ENCODE results near the gene DNMT1.
"Not testable (repeated sequence)": the region's sequence is repeated elsewhere in the genome, so short reads cannot be mapped to it uniquely, and the experiment has no call there.

Gene DNMT1

GRCh38 chr19:10219678-10220077 lies 24.9 kb upstream of the DNMT1 start:
- Histone ChIP-seq H3K27ac (ENCODE audit: low read length) (no peak overlapping the region), H3K27me3 (ENCODE audit: low read depth, low read length) (no peaks in the 10 kb centered on the region), H3K9me3 (ENCODE audit: control insufficient read depth in 1 of 2, low read length in 2 of 2) (no peaks in the 10 kb centered on the region), H3K4me1 (ENCODE audit: control insufficient read depth in 1 of 2, insufficient read depth in 2 of 2, low read length in 2 of 2) (peaks cover 0 to 8% of the 10 kb centered on the region in 2 donors), H3K4me3 (ENCODE audit: low read depth in 1 of 2, low read length in 2 of 2) (no peak overlapping the region), H3K36me3 (ENCODE audit: control insufficient read depth in 1 of 2, insufficient read depth in 2 of 2, low read length in 2 of 2) (peaks cover 0 to 12% of the 10 kb centered on the region in 2 donors)

- no peak overlapping the region for H3K4me3 ChIP-seq (ENCODE audit: low read depth in 1 of 2, low read length in 2 of 2)
- no peaks in the 10 kb centered on the region for H3K9me3 ChIP-seq (ENCODE audit: control insufficient read depth in 1 of 2, low read length in 2 of 2)
- no peaks in the 10 kb centered on the region for H3K27me3 ChIP-seq (ENCODE audit: low read depth, low read length)
- H3K36me3 ChIP-seq (ENCODE audit: control insufficient read depth in 1 of 2, insufficient read depth in 2 of 2, low read length in 2 of 2) = no peaks in the 10 kb centered on the region
- H3K4me1 ChIP-seq (ENCODE audit: control insufficient read depth in 1 of 2, insufficient read depth in 2 of 2, low read length in 2 of 2) = peaks cover 0 to 8% of the 10 kb centered on the region in 2 donors
- no peak overlapping the region for H3K27ac ChIP-seq (ENCODE audit: low read length)
Observed at GRCh38 chr19:10217085-10217484, 22.3 kb upstream of the DNMT1 start.

- peaks cover 0 to 2% of the 10 kb centered on the region in 2 donors for H3K4me1 ChIP-seq (ENCODE audit: control insufficient read depth in 1 of 2, insufficient read depth in 2 of 2, low read length in 2 of 2)
- H3K9me3 ChIP-seq (ENCODE audit: control insufficient read depth in 1 of 2, low read length in 2 of 2) = no peaks in the 10 kb centered on the region
- H3K4me3 ChIP-seq (ENCODE audit: low read depth in 1 of 2, low read length in 2 of 2) = no peak overlapping the region
- H3K27me3 ChIP-seq (ENCODE audit: low read depth, low read length) = no peaks in the 10 kb centered on the region
- H3K27ac ChIP-seq (ENCODE audit: low read length) = no peak overlapping the region
- no peaks in the 10 kb centered on the region for H3K36me3 ChIP-seq (ENCODE audit: control insufficient read depth in 1 of 2, insufficient read depth in 2 of 2, low read length in 2 of 2)
Observed at GRCh38 chr19:10214784-10215183, 20.0 kb upstream of the DNMT1 start.

GRCh38 chr19:10211691-10212090 lies 16.9 kb upstream of the DNMT1 start:
- H3K4me1 ChIP-seq (ENCODE audit: control insufficient read depth in 1 of 2, insufficient read depth in 2 of 2, low read length in 2 of 2) = no peaks in the 10 kb centered on the region
- no peaks in the 10 kb centered on the region for H3K27me3 ChIP-seq (ENCODE audit: low read depth, low read length)
- no peaks in the 10 kb centered on the region for H3K36me3 ChIP-seq (ENCODE audit: control insufficient read depth in 1 of 2, insufficient read depth in 2 of 2, low read length in 2 of 2)
- H3K27ac ChIP-seq (ENCODE audit: low read length) = no peak overlapping the region
- H3K9me3 ChIP-seq (ENCODE audit: control insufficient read depth in 1 of 2, low read length in 2 of 2) = no peaks in the 10 kb centered on the region
- H3K4me3 ChIP-seq (ENCODE audit: low read depth in 1 of 2, low read length in 2 of 2) = no peak overlapping the region

- no peak overlapping the region for H3K4me3 ChIP-seq (ENCODE audit: low read depth in 1 of 2, low read length in 2 of 2)
- no peaks in the 10 kb centered on the region for H3K36me3 ChIP-seq (ENCODE audit: control insufficient read depth in 1 of 2, insufficient read depth in 2 of 2, low read length in 2 of 2)
- no peaks in the 10 kb centered on the region for H3K9me3 ChIP-seq (ENCODE audit: control insufficient read depth in 1 of 2, low read length in 2 of 2)
- no peaks in the 10 kb centered on the region for H3K27me3 ChIP-seq (ENCODE audit: low read depth, low read length)
- no peak overlapping the region for H3K27ac ChIP-seq (ENCODE audit: low read length)
- no peaks in the 10 kb centered on the region for H3K4me1 ChIP-seq (ENCODE audit: control insufficient read depth in 1 of 2, insufficient read depth in 2 of 2, low read length in 2 of 2)
Observed at GRCh38 chr19:10211061-10211460, 16.3 kb upstream of the DNMT1 start.

GRCh38 chr19:10209315-10209714 lies 14.6 kb upstream of the DNMT1 start:
- Histone ChIP-seq H3K36me3 (ENCODE audit: control insufficient read depth in 1 of 2, insufficient read depth in 2 of 2, low read length in 2 of 2) (no peaks in the 10 kb centered on the region), H3K9me3 (ENCODE audit: control insufficient read depth in 1 of 2, low read length in 2 of 2) (no peaks in the 10 kb centered on the region), H3K27me3 (ENCODE audit: low read depth, low read length) (no peaks in the 10 kb centered on the region), H3K4me1 (ENCODE audit: control insufficient read depth in 1 of 2, insufficient read depth in 2 of 2, low read length in 2 of 2) (no peaks in the 10 kb centered on the region), H3K4me3 (ENCODE audit: low read depth in 1 of 2, low read length in 2 of 2) (no peak overlapping the region), H3K27ac (ENCODE audit: low read length) (no peak overlapping the region)

GRCh38 chr19:10207026-10207425 lies 12.3 kb upstream of the DNMT1 start:
- no peaks in the 10 kb centered on the region for H3K27me3 ChIP-seq (ENCODE audit: low read depth, low read length)
- no peaks in the 10 kb centered on the region for H3K9me3 ChIP-seq (ENCODE audit: control insufficient read depth in 1 of 2, low read length in 2 of 2)
- H3K27ac ChIP-seq (ENCODE audit: low read length) = no peak overlapping the region
- H3K4me1 ChIP-seq (ENCODE audit: control insufficient read depth in 1 of 2, insufficient read depth in 2 of 2, low read length in 2 of 2) = no peaks in the 10 kb centered on the region
- no peak overlapping the region for H3K4me3 ChIP-seq (ENCODE audit: low read depth in 1 of 2, low read length in 2 of 2)
- H3K36me3 ChIP-seq (ENCODE audit: control insufficient read depth in 1 of 2, insufficient read depth in 2 of 2, low read length in 2 of 2) = no peaks in the 10 kb centered on the region

GRCh38 chr19:10206226-10206885 lies 11.6 kb upstream of the DNMT1 start:
- H3K9me3 ChIP-seq (ENCODE audit: control insufficient read depth in 1 of 2, low read length in 2 of 2) = no peaks in the 10 kb centered on the region
- H3K27me3 ChIP-seq (ENCODE audit: low read depth, low read length) = no peaks in the 10 kb centered on the region
- no peak overlapping the region for H3K4me3 ChIP-seq (ENCODE audit: low read depth in 1 of 2, low read length in 2 of 2)
- H3K27ac ChIP-seq (ENCODE audit: low read length) = no peak overlapping the region
- no peaks in the 10 kb centered on the region for H3K36me3 ChIP-seq (ENCODE audit: control insufficient read depth in 1 of 2, insufficient read depth in 2 of 2, low read length in 2 of 2)
- H3K4me1 ChIP-seq (ENCODE audit: control insufficient read depth in 1 of 2, insufficient read depth in 2 of 2, low read length in 2 of 2) = no peaks in the 10 kb centered on the region

GRCh38 chr19:10205636-10206035 lies 10.9 kb upstream of the DNMT1 start:
- no peaks in the 10 kb centered on the region for H3K9me3 ChIP-seq (ENCODE audit: control insufficient read depth in 1 of 2, low read length in 2 of 2)
- no peaks in the 10 kb centered on the region for H3K36me3 ChIP-seq (ENCODE audit: control insufficient read depth in 1 of 2, insufficient read depth in 2 of 2, low read length in 2 of 2)
- no peak overlapping the region for H3K4me3 ChIP-seq (ENCODE audit: low read depth in 1 of 2, low read length in 2 of 2)
- H3K4me1 ChIP-seq (ENCODE audit: control insufficient read depth in 1 of 2, insufficient read depth in 2 of 2, low read length in 2 of 2) = no peaks in the 10 kb centered on the region
- no peaks in the 10 kb centered on the region for H3K27me3 ChIP-seq (ENCODE audit: low read depth, low read length)
- H3K27ac ChIP-seq (ENCODE audit: low read length) = no peak overlapping the region

- no peak overlapping the region for H3K4me3 ChIP-seq (ENCODE audit: low read depth in 1 of 2, low read length in 2 of 2)
- H3K36me3 ChIP-seq (ENCODE audit: control insufficient read depth in 1 of 2, insufficient read depth in 2 of 2, low read length in 2 of 2) = no peaks in the 10 kb centered on the region
- no peaks in the 10 kb centered on the region for H3K9me3 ChIP-seq (ENCODE audit: control insufficient read depth in 1 of 2, low read length in 2 of 2)
- H3K27me3 ChIP-seq (ENCODE audit: low read depth, low read length) = no peaks in the 10 kb centered on the region
- no peak overlapping the region for H3K27ac ChIP-seq (ENCODE audit: low read length)
- H3K4me1 ChIP-seq (ENCODE audit: control insufficient read depth in 1 of 2, insufficient read depth in 2 of 2, low read length in 2 of 2) = no peaks in the 10 kb centered on the region
Observed at GRCh38 chr19:10203686-10204085, 8.9 kb upstream of the DNMT1 start.

- Histone ChIP-seq H3K27me3 (ENCODE audit: low read depth, low read length) (no peaks in the 10 kb centered on the region), H3K36me3 (ENCODE audit: control insufficient read depth in 1 of 2, insufficient read depth in 2 of 2, low read length in 2 of 2) (no peaks in the 10 kb centered on the region), H3K27ac (ENCODE audit: low read length) (no peak overlapping the region), H3K9me3 (ENCODE audit: control insufficient read depth in 1 of 2, low read length in 2 of 2) (no peaks in the 10 kb centered on the region), H3K4me3 (ENCODE audit: low read depth in 1 of 2, low read length in 2 of 2) (no peak overlapping the region), H3K4me1 (ENCODE audit: control insufficient read depth in 1 of 2, insufficient read depth in 2 of 2, low read length in 2 of 2) (no peaks in the 10 kb centered on the region)
Observed at GRCh38 chr19:10201176-10201575, 6.4 kb upstream of the DNMT1 start.

GRCh38 chr19:10200101-10200500 lies 5.3 kb upstream of the DNMT1 start:
- not testable (repeated sequence) for H3K27me3 ChIP-seq (ENCODE audit: low read depth, low read length); H3K36me3 ChIP-seq (ENCODE audit: control insufficient read depth in 1 of 2, insufficient read depth in 2 of 2, low read length in 2 of 2); H3K9me3 ChIP-seq (ENCODE audit: control insufficient read depth in 1 of 2, low read length in 2 of 2); H3K4me3 ChIP-seq (ENCODE audit: low read depth in 1 of 2, low read length in 2 of 2); H3K27ac ChIP-seq (ENCODE audit: low read length); H3K4me1 ChIP-seq (ENCODE audit: control insufficient read depth in 1 of 2, insufficient read depth in 2 of 2, low read length in 2 of 2)

All from muscle layer of duodenum (tissue), 2 donors.